AG04450 (cell line): ENCODE measurements around the gene KIAA0040. TPM values are rescaled to one million over a fixed set of nuclear protein-coding genes. Genes with fewer than 3 reads are reported as not detected.

Experiments
- CTCF ChIA-PET: fragments of 300-600, 350-600 bp; formaldehyde crosslinking; extraction: SDS; loops from one replicate; lab custom pipeline; 2022; ENCODE audit warnings: antibody characterized with exemption, inconsistent platforms; lab: Charles Lee
- POLR2A ChIA-PET: fragments of 350-600 bp; formaldehyde crosslinking; extraction: SDS; loops from one replicate; lab custom pipeline; 2021; ENCODE audit warnings: antibody characterized with exemption, inconsistent platforms; lab: Yijun Ruan, JAX
- DNase-seq: peaks from one replicate; pipeline ENCODE4 v3.0.0-alpha.2; 2011; ENCODE audit warnings: low read depth, low spot score
- H3K27ac ChIP-seq: one replicate; pipeline ENCODE4 v1.5.1; 2012; ENCODE audit warnings: low read depth, low read length, control low read depth
- H3K27me3 ChIP-seq: one replicate; pipeline ENCODE4 v1.6.0; 2012; ENCODE audit warnings: low read length; ENCODE audit not compliant: control insufficient read depth, insufficient read depth
- H3K4me3 ChIP-seq: 2 replicates; pipeline ENCODE4 v1.5.1; 2011; ENCODE audit warnings: mild to moderate bottlenecking, low read depth, low read length, control low read depth
- H3K9me3 ChIP-seq: 2 replicates; pipeline ENCODE4 v1.5.1; 2012; ENCODE audit warnings: low read length; ENCODE audit not compliant: control insufficient read depth, insufficient read depth
- polyA plus RNA-seq: library from polyadenylated mRNA; depleted of rRNA; stranded (reverse); fragments of >200 nt; gene quantifications from 2 replicates; pipeline ENCODE4 v1.2.3, GENCODE V29; 2011
- TF ChIP-seq, protein P1 (sequence below): IDR thresholded peaks from 2 replicates; pipeline ENCODE4 v1.5.1; 2011; ENCODE audit warnings: low read depth, low read length, control low read depth, inconsistent platforms

Gene KIAA0040
- polyA plus RNA-seq, 1 experiment, result not detected

GRCh38 chr1:175203570-175204068, 11.0 kb upstream of the KIAA0040 start:
- ChIA-PET CTCF (no interaction called here), POLR2A (no interaction called here)
- H3K4me3 ChIP-seq, result no peak overlapping the region
- no peaks in the 10 kb centered on the region for H3K27me3 ChIP-seq
- TF ChIP-seq, protein P1, sequence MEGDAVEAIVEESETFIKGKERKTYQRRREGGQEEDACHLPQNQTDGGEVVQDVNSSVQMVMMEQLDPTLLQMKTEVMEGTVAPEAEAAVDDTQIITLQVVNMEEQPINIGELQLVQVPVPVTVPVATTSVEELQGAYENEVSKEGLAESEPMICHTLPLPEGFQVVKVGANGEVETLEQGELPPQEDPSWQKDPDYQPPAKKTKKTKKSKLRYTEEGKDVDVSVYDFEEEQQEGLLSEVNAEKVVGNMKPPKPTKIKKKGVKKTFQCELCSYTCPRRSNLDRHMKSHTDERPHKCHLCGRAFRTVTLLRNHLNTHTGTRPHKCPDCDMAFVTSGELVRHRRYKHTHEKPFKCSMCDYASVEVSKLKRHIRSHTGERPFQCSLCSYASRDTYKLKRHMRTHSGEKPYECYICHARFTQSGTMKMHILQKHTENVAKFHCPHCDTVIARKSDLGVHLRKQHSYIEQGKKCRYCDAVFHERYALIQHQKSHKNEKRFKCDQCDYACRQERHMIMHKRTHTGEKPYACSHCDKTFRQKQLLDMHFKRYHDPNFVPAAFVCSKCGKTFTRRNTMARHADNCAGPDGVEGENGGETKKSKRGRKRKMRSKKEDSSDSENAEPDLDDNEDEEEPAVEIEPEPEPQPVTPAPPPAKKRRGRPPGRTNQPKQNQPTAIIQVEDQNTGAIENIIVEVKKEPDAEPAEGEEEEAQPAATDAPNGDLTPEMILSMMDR, result no peak
- H3K9me3 ChIP-seq, result no peaks in the 10 kb centered on the region
- H3K27ac ChIP-seq, result no peak overlapping the region
- no peak for DNase-seq

DNA sequence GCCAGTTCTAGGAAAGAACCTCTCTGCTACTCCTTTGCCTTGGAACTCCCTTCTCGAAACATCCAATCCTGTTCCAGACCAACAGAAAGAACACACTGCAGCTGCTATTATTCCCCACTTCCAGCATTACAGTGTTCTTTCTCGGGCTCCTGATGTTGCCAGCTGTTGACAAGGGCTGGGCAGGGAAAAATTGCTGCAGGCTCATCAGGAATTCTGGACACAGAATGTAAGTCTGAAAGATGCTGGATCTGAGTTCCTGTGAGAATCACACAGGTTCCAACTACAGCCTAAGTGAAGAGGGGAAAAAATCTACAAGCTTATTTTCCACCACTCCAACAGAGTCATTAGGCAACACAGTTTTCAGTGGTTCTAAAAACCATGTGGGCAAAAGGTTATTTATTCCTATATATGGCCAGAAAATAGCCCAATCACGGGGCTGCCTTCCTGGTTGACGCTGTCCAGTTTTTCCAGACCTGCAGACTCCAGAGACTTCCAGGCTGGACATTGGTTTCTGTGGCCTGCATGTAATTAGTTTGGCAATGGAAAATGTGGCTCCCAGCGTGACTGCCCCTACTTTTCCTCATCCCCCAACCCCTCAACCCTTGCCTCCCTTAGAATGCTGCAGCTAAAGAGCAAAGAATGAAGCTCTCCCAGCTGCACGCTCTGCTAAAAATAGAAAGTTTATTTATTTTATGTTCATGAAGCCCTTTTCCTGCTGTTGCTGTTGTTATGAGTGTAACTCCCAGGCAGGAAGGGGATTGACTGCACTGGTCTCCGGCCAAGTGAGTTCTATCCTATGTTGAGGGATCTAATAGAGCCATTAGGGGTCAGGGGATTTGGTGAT, 8.3 kb upstream of the KIAA0040 start:
- Histone ChIP-seq H3K27ac (no peak overlapping the region), H3K4me3 (no peak overlapping the region), H3K27me3 (no peaks in the 10 kb centered on the region), H3K9me3 (no peaks in the 10 kb centered on the region)
- ChIA-PET CTCF (interaction anchor here (0.8 kb wide), 2 partner anchors 49 to 172 kb away, joined by 3 read pairs; no protein-coding TSS in a partner anchor), POLR2A (no interaction called here)
- DNase-seq, result no peak
- TF ChIP-seq, protein P1, result no peak

GRCh38 chr1:175198332-175198731, 5.8 kb upstream of the KIAA0040 start:
- ChIA-PET CTCF (interaction anchor here (0.7 kb wide), 1 partner anchor 43 kb away, joined by 3 read pairs; no protein-coding TSS in a partner anchor), POLR2A (no interaction called here)
- TF ChIP-seq, protein P1, result no peak
- DNase-seq, result no peak
- H3K27ac ChIP-seq, result no peak overlapping the region
- no peak overlapping the region for H3K4me3 ChIP-seq
- no peaks in the 10 kb centered on the region for H3K9me3 ChIP-seq
- H3K27me3 ChIP-seq, result no peaks in the 10 kb centered on the region

GRCh38 chr1:175197531-175197930, 5.0 kb upstream of the KIAA0040 start:
- Histone ChIP-seq H3K27me3 (peaks cover 3% of the 10 kb centered on the region), H3K27ac (no peak overlapping the region), H3K4me3 (no peak overlapping the region), H3K9me3 (no peaks in the 10 kb centered on the region; the same call in 1 of the 2 replicates)
- DNase-seq, result no peak
- TF ChIP-seq, protein P1, result no peak
- POLR2A ChIA-PET, result no interaction called here
- CTCF ChIA-PET, result no interaction called here

GRCh38 chr1:175195798-175196197, 3.2 kb upstream of the KIAA0040 start:
- no peaks in the 10 kb centered on the region; the same call in 1 of the 2 replicates for H3K9me3 ChIP-seq
- no peak for DNase-seq
- CTCF ChIA-PET, result interaction anchor here (0.7 to 0.9 kb wide), 2 partner anchors 40 to 50 kb away, joined by 3 to 4 read pairs; no protein-coding TSS in a partner anchor
- POLR2A ChIA-PET, result no interaction called here
- H3K4me3 ChIP-seq, result no peak overlapping the region
- peaks cover 11% of the 10 kb centered on the region for H3K27me3 ChIP-seq
- no peak overlapping the region for H3K27ac ChIP-seq
- TF ChIP-seq, protein P1, result no peak
